Activated CD4-positive, alpha-beta memory T cell treated with anti-CD3 and anti-CD28 coated beads for 36 hours (primary cell): ENCODE results near the gene FOXN3. TPM values are rescaled to one million over a fixed set of nuclear protein-coding genes. Genes with fewer than 3 reads are reported as not detected.

Experiments
- CTCF ChIA-PET: fragments of 350-600 bp; sonication (Branson Sonifier 250); formaldehyde crosslinking; loops from one replicate; lab custom pipeline; 2021; ENCODE audit warnings: antibody characterized with exemption, inconsistent platforms; lab: Charles Lee
- POLR2A ChIA-PET: fragments of 350-600 bp; sonication (Branson Sonifier 250); formaldehyde crosslinking; loops from one replicate; lab custom pipeline; 2021; ENCODE audit warnings: antibody characterized with exemption; lab: Charles Lee
- DNase-seq: peaks from one replicate; pipeline ENCODE4 v3.0.0-alpha.2; 2020
- H3K27ac Mint-ChIP-seq: one replicate; pipeline ENCODE4 v1.8.0; 2021; ENCODE audit warnings: mixed read lengths
- H3K27me3 Mint-ChIP-seq: one replicate; pipeline ENCODE4 v1.8.0; 2021; ENCODE audit warnings: mixed read lengths
- H3K36me3 Mint-ChIP-seq: one replicate; pipeline ENCODE4 v1.8.0; 2021; ENCODE audit warnings: mixed read lengths
- H3K4me1 Mint-ChIP-seq: one replicate; pipeline ENCODE4 v1.8.0; 2021; ENCODE audit warnings: low read depth, mixed read lengths
- H3K4me3 Mint-ChIP-seq: one replicate; pipeline ENCODE4 v1.8.0; 2021; ENCODE audit warnings: mild to moderate bottlenecking, mixed read lengths
- H3K9me3 Mint-ChIP-seq: one replicate; pipeline ENCODE4 v1.8.0; 2021; ENCODE audit warnings: mixed read lengths
- intact Hi-C: fragments of 100-400 bp; cut with micrococcal nuclease; formaldehyde crosslinking; loops from one replicate; pipeline ENCODE4 v1.15.1; 2023
- total RNA-seq, 2 experiments: library from RNA; stranded (reverse); gene quantifications; one replicate each; pipeline ENCODE4 v1.2.3, GENCODE V29; 2021

Gene FOXN3
- total RNA-seq, 2 experiments from 2014 or later, result 59.1 to 63.5 TPM

- Mint-ChIP-seq H3K36me3 (peaks cover 13% of the 10 kb centered on the region), H3K27me3 (no peaks in the 10 kb centered on the region), H3K9me3 (peaks cover 3% of the 10 kb centered on the region), H3K4me3 (no peak overlapping the region), H3K27ac (no peak overlapping the region), H3K4me1 (peaks cover 8% of the 10 kb centered on the region)
- ChIA-PET CTCF (interaction anchor here (0.6 to 1.6 kb wide), 10 partner anchors 8 to 737 kb away, joined by 3 to 5 read pairs (median 3); no protein-coding TSS in a partner anchor), POLR2A (no interaction called here)
- DNase-seq, result no peak
- intact Hi-C loops, result loop anchor here (10.0 kb wide), 1 partner anchor 436 kb away; no protein-coding TSS in a partner anchor
Observed at GRCh38 chr14:89178376-89178775, 238.7 kb downstream of the FOXN3 start.

- Mint-ChIP-seq H3K4me1 (peaks cover 8% of the 10 kb centered on the region), H3K27ac (no peak overlapping the region), H3K4me3 (no peak overlapping the region), H3K36me3 (peaks cover 23% of the 10 kb centered on the region), H3K9me3 (peaks cover 16% of the 10 kb centered on the region), H3K27me3 (no peaks in the 10 kb centered on the region)
- intact Hi-C loops, result loop anchor here (10.0 kb wide), 1 partner anchor 439 kb away; no protein-coding TSS in a partner anchor
- POLR2A ChIA-PET, result no interaction called here
- CTCF ChIA-PET, result interaction anchor here (0.6 to 2.2 kb wide), 6 partner anchors 11 to 591 kb away, joined by 3 to 7 read pairs (median 4); no protein-coding TSS in a partner anchor
- DNase-seq, result no peak
Observed at GRCh38 chr14:89175881-89176799, 240.9 kb downstream of the FOXN3 start.

GRCh38 chr14:89171628-89172027 is 245.4 kb downstream of the FOXN3 start:
- H3K4me3 Mint-ChIP-seq, result no peak overlapping the region
- peaks cover 29% of the 10 kb centered on the region for H3K36me3 Mint-ChIP-seq
- CTCF ChIA-PET, result no interaction called here
- no peaks in the 10 kb centered on the region for H3K27me3 Mint-ChIP-seq
- H3K9me3 Mint-ChIP-seq, result peaks cover 16% of the 10 kb centered on the region
- POLR2A ChIA-PET, result no interaction called here
- no peaks in the 10 kb centered on the region for H3K4me1 Mint-ChIP-seq
- intact Hi-C loops, result loop anchor here (10.0 kb wide), 1 partner anchor 443 kb away; no protein-coding TSS in a partner anchor
- H3K27ac Mint-ChIP-seq, result no peak overlapping the region
- DNase-seq, result no peak

- POLR2A ChIA-PET, result no interaction called here
- intact Hi-C loops, result loop anchor here (10.0 kb wide), 1 partner anchor 444 kb away; no protein-coding TSS in a partner anchor
- H3K4me3 Mint-ChIP-seq, result no peak overlapping the region
- no peaks in the 10 kb centered on the region for H3K27me3 Mint-ChIP-seq
- peaks cover 16% of the 10 kb centered on the region for H3K9me3 Mint-ChIP-seq
- peaks cover 26% of the 10 kb centered on the region for H3K36me3 Mint-ChIP-seq
- no peak overlapping the region for H3K27ac Mint-ChIP-seq
- no peaks in the 10 kb centered on the region for H3K4me1 Mint-ChIP-seq
- CTCF ChIA-PET, result no interaction called here
- no peak for DNase-seq
Observed at GRCh38 chr14:89171168-89171567, 245.9 kb downstream of the FOXN3 start.

GRCh38 chr14:89167705-89168104 is 249.3 kb downstream of the FOXN3 start:
- Mint-ChIP-seq H3K4me1 (peaks cover 10% of the 10 kb centered on the region), H3K27ac (no peak overlapping the region), H3K27me3 (no peaks in the 10 kb centered on the region), H3K36me3 (peaks cover 13% of the 10 kb centered on the region), H3K9me3 (peaks cover 10% of the 10 kb centered on the region), H3K4me3 (no peak overlapping the region)
- intact Hi-C loops, result no loop called here
- ChIA-PET CTCF (interaction anchor here (1.3 kb wide), 1 partner anchor 9 kb away, joined by 4 read pairs; no protein-coding TSS in a partner anchor), POLR2A (no interaction called here)
- no peak for DNase-seq

- DNase-seq, result no peak
- H3K4me3 Mint-ChIP-seq, result no peak overlapping the region
- peaks cover under 1% of the 10 kb centered on the region for H3K9me3 Mint-ChIP-seq
- ChIA-PET CTCF (interaction anchor here (1.0 to 1.3 kb wide), 2 partner anchors 10 to 12 kb away, joined by 3 to 4 read pairs; no protein-coding TSS in a partner anchor), POLR2A (no interaction called here)
- no peak overlapping the region for H3K27ac Mint-ChIP-seq
- H3K27me3 Mint-ChIP-seq, result no peaks in the 10 kb centered on the region
- H3K36me3 Mint-ChIP-seq, result peaks cover 15% of the 10 kb centered on the region
- peaks cover 10% of the 10 kb centered on the region for H3K4me1 Mint-ChIP-seq
- intact Hi-C loops, result no loop called here
Observed at GRCh38 chr14:89166633-89167032, 250.4 kb downstream of the FOXN3 start.

GRCh38 chr14:89165189-89166181 is 251.5 kb downstream of the FOXN3 start:
- Mint-ChIP-seq H3K4me3 (no peak overlapping the region), H3K27me3 (no peaks in the 10 kb centered on the region), H3K4me1 (peaks cover 10% of the 10 kb centered on the region), H3K36me3 (peaks cover 15% of the 10 kb centered on the region), H3K27ac (peak overlapping the region; percentile 3), H3K9me3 (no peaks in the 10 kb centered on the region)
- intact Hi-C loops, result no loop called here
- DNase-seq, result no peak
- POLR2A ChIA-PET, result interaction anchor here (0.6 kb wide), 1 partner anchor 402 kb away, joined by 4 read pairs; no protein-coding TSS in a partner anchor
- CTCF ChIA-PET, result interaction anchor here (0.8 kb wide), 1 partner anchor 11 kb away, joined by 5 read pairs; no protein-coding TSS in a partner anchor

GRCh38 chr14:89164168-89165073 is 252.6 kb downstream of the FOXN3 start:
- H3K36me3 Mint-ChIP-seq, result peaks cover 21% of the 10 kb centered on the region
- no peaks in the 10 kb centered on the region for H3K27me3 Mint-ChIP-seq
- no peak overlapping the region for H3K27ac Mint-ChIP-seq
- POLR2A ChIA-PET, result no interaction called here
- H3K4me1 Mint-ChIP-seq, result peaks cover 10% of the 10 kb centered on the region
- DNase-seq, result no peak
- H3K9me3 Mint-ChIP-seq, result no peaks in the 10 kb centered on the region
- intact Hi-C loops, result no loop called here
- H3K4me3 Mint-ChIP-seq, result no peak overlapping the region
- CTCF ChIA-PET, result interaction anchor here (0.8 kb wide), 1 partner anchor 12 kb away, joined by 5 read pairs; no protein-coding TSS in a partner anchor

GRCh38 chr14:89163031-89163636 is 253.9 kb downstream of the FOXN3 start:
- DNase-seq, result no peak
- H3K4me3 Mint-ChIP-seq, result no peak overlapping the region
- peaks cover 10% of the 10 kb centered on the region for H3K4me1 Mint-ChIP-seq
- H3K36me3 Mint-ChIP-seq, result peaks cover 22% of the 10 kb centered on the region
- ChIA-PET CTCF (interaction anchor here (0.8 kb wide), 1 partner anchor 13 kb away, joined by 3 read pairs; no protein-coding TSS in a partner anchor), POLR2A (no interaction called here)
- no peaks in the 10 kb centered on the region for H3K9me3 Mint-ChIP-seq
- no peak overlapping the region for H3K27ac Mint-ChIP-seq
- H3K27me3 Mint-ChIP-seq, result no peaks in the 10 kb centered on the region
- intact Hi-C loops, result no loop called here

GRCh38 chr14:89162586-89162985 is 254.4 kb downstream of the FOXN3 start:
- CTCF ChIA-PET, result interaction anchor here (0.8 kb wide), 1 partner anchor 12 kb away, joined by 3 read pairs; no protein-coding TSS in a partner anchor
- H3K27ac Mint-ChIP-seq, result no peak overlapping the region
- peaks cover 10% of the 10 kb centered on the region for H3K4me1 Mint-ChIP-seq
- H3K9me3 Mint-ChIP-seq, result no peaks in the 10 kb centered on the region
- no peak overlapping the region for H3K4me3 Mint-ChIP-seq
- intact Hi-C loops, result no loop called here
- H3K27me3 Mint-ChIP-seq, result no peaks in the 10 kb centered on the region
- DNase-seq, result no peak
- H3K36me3 Mint-ChIP-seq, result peaks cover 22% of the 10 kb centered on the region
- POLR2A ChIA-PET, result no interaction called here
